ENCODE measurements around the gene ZNF383.
A peak's percentile ranks its signal among the peaks of the same experiment; 100 is the strongest.
"Not testable (repeated sequence)": the region's sequence is repeated elsewhere in the genome, so short reads cannot be mapped to it uniquely, and the experiment has no call there.

ZNF383 gene

DNA sequence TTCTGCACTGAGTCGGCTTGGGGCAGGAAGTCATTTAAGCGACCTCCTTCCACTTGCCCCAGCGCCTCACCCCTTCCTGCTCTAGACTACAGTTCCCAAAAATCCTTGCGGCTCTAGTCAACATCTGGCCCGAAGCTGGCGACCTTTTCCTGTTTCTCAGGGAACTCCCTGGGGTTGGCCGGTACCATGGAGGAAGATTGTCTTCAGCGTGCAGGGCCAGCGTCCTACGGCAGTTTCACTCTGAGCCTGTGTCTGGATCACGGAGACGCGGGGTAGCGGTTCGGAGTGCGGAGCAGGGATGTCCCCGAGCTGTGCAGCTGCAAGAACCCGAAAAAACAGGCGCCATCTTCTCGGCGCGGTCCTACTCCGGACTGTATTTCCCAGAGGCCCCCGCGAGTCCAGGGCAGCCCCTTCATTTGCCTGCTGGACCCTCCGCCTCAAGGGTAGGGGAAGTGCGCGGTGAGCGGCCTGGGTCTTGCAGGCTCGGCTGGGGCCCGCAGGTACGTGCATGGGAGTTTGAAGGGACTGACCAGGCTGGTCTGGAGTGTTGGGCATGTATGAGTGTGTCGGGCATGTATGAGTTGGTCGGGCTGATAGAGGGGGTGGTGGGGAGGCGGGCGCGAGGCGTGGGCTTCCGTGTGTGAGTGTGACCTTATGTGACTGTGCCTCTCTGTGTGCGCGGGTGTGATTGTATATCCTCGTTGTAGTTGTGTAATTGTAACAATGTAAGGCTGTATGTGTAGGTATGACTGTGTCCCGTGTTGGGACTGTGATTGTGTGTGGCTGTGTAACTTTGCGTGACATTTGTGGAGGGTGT is at the start of gene ZNF383:
ZNF383 (plus strand) TSS at position 440 of the 817 bp plus-strand sequence. CDS start 12,240 bp downstream, outside the sequence.
- peak; percentile 90 for DNase-seq

DNA sequence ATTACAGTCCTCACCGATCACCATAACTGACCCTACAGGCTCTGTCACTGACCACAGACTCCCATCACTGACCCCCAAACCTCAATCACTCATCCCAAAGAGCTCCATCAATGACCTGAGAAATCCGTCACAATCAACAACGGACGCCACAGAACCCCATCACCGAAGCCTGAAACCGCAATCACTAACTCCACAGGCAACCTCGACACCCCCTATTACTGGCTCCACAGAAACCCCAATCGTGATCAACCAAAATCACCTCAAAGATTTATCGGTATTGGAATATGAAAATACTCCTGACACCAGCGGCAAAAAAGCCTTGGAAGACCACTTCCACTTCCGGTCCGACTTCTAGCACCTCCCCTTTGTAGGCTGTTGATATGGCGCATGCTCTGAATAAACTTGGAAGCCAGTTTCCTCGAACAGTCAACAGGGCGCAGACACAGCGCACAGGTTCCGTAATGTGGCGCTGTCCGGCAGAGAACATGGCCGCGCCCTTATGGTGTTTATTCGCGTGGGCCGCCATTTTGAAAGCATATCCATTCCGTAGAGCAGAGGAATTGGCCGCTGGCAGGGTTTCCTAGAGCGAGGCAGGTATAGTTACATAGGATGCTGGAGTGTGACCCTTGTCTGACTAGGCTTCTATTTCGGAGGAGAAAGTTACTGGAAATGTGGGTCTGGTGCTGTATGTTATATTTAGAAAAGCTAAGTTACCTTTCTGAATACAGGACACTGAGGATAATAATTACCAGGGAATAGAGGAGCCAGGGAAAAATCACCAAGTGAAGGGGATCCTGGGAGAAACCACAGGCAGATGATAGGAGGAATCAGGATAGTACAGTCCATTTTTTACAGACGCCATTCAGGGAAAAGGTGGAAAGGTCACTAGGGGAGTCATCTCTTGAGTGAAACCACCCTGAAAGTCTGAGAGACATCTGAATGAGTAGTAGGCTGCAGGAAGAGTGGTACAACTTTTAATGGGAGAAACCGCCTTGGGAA is 45.3 kb upstream of the ZNF383 start, which contains the start of gene ZNF585A:
ZNF585A (minus strand) TSS at position 328 of the 999 bp plus-strand sequence. CDS start 2,785 bp downstream, outside the sequence.
- DNase-seq = peak; percentile 89

DNA sequence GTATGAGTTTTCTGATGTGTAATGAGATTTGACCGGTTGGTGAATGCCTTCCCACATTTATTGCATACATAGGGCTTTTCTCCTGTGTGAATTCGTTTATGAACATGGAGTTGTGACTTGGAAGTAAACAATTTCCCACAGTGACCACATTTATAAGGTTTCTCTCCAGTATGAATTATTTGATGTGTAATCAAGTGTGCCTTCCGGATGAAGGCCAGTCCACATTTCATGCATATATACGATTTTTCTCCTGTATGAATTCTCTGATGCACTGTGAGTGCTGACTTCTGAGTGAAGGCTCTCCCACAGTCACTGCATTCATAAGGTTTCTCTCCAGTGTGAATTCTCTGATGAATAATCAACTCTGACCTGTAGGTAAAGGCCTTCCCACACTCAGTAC is 31.9 kb upstream of the ZNF383 start:
- not testable (repeated sequence) for DNase-seq

DNA sequence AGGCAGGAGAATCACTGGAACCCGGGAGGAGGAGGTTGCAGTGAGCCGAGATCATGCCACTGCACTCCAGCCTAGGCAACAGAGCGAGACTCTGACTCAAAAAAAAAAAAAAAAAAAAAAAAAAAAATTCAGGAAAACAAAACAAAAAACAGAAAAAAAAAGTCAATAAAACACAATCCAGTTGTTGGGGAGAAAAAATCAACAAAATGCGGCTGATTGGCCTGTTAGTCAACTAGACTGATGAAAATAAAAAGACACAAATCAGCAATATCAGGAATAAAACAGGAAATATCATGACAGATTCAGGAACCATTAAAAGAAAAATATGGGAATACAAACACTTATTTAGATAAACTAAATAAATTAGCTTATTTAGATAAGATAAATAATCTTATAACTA is 22.8 kb upstream of the ZNF383 start:
- DNase-seq = not testable (repeated sequence)

DNA sequence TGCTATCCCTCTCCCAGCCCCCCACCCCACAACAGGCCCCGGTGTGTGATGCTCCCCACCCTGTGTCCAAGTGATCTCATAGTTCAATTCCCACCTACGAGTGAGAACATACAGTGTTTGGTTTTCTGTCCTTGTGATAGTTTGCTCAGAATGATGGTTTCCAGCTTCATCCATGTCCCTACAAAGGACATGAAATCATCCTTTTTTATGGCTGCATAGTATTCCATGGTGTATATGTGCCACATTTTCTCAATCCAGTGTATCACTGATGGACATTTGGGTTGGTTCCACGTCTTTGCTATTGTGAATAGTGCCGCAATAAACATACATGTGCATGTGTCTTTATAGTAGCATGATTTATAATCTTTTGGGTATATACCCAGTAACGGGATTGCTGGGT is 20.9 kb upstream of the ZNF383 start:
- not testable (repeated sequence) for DNase-seq

DNA sequence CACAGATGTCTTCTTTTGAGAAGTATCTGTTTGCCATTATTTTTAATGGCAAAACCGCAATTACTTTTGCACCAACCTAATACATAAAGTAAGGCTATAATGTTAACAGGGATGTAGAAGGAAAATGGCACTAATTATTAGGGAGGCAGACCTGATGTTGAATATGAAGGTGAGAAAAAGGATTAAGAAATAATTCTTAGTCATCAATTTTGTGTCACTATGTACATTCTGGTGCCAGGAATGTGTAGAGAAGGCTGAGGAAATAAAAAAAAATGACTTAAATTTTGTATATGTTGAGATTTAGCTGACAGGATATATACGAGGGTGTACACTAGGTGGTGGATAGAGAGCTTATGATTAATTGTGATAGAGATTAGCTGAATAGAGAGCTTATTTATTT is 20.2 kb upstream of the ZNF383 start:
- DNase-seq = no peak

DNA sequence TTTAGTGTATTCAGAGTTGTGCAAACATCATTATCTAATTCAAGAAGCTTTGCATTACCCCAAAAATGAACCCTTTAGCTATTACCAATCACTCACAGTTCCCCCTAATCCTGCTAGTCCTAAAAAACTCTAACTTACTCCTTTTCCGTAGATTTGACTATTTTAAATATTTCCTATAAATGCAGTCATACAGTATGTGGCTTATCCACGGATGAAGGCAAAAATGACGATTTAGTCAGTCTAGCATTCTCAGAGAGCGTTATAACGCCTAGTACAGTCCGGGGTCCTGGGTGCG is 587 bp upstream of the ZNF383 start:
- no peak for DNase-seq

DNA sequence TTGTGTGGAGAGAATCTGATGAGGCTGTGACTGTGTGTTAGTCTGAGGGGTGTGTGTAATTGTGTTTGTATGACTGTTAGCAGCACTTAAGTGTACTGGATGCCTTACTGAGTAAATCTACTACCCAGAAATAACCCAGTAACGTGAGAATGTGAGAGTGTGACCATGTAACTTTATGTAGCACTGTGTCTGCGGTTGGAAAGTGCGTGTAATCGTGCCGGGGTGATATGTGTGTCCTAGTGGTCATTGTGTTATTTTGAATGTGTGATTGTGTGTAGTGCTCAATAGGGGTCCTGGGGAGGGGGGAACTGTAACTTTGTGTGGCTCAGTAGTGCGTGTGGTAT is 550 bp downstream of the ZNF383 start:
- DNase-seq = peak; percentile 24

DNA sequence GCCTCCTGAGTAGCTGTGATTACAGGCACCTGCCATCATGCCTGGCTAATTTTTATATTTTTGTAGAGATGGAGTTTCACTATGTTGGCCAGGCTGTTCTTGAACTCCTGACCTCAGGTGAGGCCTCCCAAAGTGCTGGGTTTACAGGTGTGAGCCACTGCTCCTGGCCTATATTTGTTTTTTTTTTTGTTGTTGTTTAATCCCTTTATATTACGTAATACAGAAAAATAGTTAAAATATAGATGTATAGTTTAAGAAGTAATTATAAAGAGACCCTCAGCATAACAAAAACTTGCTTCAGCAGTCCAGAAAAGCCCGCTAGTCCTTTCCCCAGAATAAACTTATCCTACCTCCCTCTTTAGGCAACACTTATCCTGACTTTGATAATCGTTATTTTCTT is 2.4 kb downstream of the ZNF383 start:
- no peak for DNase-seq

DNA sequence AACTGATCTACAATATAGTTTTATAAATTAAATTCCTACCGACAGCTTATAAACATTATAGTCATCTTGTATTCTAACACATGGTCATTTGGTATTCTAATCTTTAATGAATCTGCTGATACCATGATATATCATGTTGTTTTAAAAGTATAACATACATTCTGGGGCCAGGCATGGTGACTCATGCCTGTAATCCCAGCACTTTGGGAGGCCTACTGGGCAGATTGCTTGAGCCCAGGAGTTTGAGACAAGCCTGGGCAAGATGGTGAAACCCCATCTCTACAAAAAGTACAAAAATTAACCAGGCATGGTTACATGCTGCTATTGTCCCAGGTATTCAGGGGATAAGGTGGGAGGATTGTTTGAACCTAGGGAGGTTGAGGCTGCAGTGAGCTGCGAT is 3.1 kb downstream of the ZNF383 start:
- DNase-seq = no peak

DNA sequence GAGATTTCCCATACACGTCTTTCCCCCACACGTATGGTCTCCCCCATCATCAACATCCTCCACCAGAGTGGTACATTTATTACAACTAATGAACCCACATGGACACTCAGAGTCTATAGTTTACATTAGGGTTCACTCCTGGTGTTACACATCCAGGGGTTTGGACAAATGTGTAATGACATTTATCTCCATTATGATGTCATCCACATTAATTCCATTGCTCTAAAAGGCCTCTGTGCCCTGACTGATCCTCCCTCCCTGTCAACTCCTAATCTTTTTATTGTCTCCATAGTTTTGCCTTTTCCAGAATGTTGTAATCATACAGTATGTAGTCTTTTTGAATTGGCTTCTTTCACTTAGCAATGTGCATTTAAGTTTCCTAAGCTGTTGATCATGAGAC is 8.2 kb downstream of the ZNF383 start:
- no peak for DNase-seq

DNA sequence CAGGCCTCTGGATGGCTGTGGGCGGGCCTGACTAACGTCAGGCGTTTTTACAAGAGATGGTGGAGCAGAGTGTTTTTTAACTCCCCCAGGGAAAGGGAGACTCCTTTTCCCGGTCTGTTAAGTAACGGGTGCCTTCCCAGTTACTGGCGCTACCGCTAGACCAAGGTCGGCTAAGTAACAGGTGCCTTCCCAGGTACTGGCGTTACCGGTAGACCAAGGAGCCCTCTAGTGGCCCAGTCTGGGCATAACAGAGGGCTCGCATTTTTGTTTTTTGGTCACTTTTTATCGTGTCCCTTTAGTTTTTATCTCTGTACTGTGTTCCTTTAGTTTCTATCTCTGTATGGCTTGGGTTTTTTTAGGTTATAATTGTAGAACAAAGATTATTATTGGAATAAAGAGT is 10.0 kb downstream of the ZNF383 start:
- peak; percentile 38 for DNase-seq

DNA sequence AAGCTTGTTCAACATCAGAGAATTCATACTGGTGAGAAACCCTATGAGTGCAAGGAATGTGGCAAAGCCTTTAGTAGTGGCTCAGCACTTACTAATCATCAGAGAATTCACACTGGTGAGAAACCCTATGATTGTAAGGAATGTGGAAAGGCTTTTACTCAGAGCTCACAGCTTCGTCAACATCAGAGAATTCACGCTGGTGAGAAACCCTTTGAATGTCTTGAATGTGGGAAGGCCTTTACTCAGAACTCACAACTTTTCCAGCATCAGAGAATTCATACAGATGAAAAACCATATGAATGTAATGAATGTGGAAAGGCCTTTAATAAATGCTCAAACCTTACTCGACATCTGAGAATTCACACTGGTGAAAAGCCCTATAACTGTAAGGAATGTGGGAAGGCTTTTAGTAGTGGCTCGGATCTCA is 25.2 kb downstream of the ZNF383 start:
- DNase-seq = no peak

DNA sequence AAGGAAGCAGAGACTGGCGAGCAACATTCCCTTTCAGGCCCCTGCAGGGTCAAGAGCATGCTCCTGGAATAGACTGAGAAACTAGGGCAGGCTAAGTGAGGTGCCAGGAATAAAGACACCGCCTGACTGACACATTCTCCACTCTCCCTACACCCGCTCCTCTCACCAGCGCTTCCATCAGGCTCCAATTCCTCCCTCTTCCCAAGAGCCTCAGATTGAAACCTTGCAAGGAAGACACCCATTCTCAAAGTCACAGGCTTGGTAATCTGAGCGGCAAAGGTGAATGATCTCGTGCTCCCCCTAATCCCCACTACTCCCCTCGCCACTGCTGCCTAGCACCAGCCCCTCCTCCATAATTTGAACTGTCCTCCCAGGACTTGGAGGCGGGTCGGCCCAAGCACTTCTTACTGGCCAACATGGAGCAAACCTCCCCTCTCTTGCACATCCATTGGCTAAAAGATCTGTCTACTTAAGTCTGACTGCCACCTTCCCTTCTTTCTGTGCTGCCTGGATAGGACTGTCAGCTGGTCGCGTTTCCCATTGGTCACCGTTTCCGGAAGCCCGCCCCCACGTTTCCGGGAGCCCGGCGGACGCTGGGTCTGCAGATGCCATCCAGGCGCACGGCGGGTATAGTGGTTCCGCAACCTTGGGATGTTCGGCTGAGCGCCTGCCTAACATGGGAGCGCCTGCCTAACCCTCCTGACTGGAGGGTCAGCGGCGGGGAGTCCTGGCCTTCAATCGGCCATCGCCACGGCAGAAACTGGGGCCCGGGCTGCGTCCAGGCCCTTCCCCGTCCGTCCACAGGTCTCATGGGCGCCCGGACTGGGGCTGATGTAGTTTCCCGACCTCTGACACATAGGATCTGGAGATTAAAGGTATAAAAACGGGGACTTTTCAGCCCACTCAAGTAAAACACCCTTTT is 33.6 kb downstream of the ZNF383 start:
- DNase-seq = peak; percentile 34

DNA sequence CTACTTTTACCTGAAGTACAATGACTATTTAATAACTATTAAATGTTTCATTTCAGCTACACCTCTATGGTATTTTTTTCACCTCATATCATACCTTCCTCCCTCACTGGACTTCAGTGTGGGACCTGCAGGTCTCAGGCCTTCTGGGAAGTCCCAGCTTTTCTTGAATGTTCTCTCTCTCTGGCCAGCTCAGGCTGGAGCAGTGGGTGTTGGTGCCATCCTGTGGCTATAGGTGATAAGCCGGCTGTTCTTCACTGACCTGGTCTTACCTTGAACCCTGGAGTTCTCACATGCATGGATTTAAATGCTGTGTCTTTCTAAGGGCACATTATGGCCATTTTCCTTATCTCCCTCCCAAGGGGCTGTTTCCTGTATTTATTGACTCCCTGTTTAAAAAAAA is 45.0 kb downstream of the ZNF383 start:
- DNase-seq = not testable (repeated sequence)

DNA sequence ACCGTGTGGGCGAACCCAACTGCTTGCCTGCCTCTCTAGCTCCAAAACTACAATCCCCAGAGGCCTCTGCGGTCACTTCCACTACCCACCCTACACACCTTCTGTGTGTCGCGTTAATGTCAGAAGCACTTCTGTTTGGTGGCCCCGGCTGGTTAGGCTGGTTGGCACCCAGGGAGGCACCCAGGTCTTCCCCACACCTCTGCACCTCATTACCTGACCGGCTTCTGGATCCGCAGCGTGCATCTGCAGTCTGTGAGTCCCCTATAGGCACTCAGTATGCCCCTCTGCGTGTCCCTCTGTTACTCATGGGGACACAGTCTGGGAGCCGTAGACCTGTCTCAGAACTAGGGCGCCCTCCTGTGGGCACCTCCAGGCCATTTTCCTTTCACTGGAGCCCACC is 49.0 kb downstream of the ZNF383 start:
- DNase-seq = not testable (repeated sequence)

DNA sequence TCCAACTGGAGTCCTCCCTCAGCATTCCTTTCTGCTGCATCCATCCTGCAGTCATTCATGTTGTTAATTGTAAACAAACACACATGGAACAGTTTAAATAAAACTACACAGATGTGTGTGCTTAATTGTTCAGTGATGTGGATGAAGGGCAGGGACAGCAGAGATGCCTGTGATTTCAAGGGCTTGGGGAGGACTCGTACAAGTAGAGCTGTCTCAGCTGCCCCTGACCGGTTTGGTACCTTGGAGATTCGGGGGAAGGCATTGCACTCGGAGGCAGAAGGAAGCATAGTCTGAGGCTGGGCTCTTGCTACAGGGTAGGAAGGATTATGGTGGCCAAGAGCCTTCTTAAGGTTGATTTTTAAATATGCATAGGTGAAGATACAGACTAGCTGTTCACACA is 49.7 kb downstream of the ZNF383 start:
- not testable (repeated sequence) for DNase-seq

DNA sequence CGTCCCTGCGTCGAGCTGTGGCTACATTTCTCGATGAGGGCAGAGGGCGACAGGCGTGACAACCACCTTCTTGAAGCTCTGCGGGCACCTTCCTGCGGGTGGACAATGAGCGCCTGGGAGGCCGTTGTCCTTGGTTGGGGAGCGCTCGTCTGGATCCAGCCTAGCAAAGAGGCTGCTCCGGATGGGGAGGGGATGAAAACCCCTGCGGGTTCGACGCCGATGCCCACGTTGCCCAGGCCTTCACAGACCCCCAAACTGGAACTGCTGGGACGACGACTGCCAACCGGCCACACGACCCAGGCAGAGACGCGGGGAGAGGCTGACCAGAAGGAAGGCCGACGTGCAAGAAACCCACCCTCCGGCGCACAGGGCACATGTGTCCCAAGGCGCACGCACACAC is 62.6 kb downstream of the ZNF383 start:
- not testable (repeated sequence) for DNase-seq

DNA sequence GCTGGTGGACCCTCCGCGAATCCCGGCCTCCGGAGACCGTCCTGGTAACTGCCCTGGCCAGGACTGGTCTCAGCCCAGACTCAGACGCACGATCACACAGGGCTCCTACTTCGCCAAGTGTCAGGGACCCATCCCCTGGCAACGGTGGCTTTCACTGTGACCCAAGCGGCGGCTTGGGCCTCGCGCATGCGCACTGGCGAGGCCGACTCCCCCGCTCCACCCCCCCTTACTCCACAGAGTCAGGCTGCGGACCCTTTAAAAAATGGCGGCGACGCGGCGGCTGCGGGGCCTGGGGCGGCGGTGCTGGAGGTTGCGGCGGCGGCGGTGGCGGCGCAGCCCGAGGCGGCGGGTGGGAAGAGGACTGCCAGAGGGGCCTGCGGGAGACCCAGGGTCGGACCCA is 66.0 kb downstream of the ZNF383 start:
- not testable (repeated sequence) for DNase-seq

DNA sequence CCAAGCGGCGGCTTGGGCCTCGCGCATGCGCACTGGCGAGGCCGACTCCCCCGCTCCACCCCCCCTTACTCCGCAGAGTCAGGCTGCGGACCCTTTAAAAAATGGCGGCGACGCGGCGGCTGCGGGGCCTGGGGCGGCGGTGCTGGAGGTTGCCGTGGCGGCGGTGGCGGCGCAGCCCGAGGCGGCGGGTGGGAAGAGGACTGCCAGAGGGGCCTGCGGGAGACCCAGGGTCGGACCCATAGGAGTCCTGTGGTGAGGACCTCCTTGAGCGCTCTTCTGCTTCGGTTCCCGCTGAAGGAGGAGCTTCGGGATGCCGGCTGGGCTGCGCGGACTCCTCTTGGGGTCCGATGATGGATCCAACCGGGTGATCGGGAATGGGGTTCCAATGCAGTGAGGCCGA is 71.2 kb downstream of the ZNF383 start:
- not testable (repeated sequence) for DNase-seq

DNA sequence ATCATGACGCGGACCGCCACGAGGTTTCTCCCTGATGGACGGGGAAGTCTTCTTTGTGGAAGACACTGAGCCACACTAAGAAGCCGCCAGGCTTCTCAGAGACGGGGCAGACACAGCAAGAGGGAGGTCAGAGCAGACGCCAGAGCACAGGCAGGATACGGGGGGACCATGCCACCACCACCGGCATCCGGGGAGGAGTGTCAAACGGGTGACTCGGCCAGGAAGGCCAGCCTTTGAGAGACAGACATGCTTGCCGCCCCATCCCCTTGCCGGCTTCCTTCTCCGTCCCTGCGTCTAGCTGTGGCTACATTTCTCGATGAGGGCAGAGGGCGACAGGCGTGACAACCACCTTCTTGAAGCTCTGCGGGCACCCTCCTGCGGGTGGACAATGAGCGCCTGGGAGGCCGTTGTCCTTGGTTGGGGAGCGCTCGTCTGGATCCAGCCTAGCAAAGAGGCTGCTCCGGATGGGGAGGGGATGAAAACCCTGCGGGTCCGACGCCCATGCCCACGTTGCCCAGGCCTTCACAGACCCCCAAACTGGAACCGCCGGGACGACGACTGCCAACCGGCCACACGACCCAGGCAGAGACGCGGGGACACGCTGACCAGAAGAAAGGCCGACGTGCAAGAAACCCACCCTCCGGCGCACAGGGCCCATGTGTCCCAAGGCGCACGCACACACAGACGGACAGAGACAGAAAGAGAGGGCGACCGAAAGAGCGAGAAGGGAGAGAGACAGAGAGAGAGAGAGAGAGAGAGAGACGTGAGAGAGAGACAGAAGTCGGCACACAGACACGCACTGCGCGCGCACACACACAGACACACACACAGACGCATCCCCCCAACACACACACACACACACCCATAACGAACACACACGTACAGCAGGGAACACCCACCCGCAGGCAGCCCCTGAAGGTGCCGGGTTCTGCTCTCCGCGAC is 75.3 kb downstream of the ZNF383 start:
- peak; percentile 39 for DNase-seq
